NCI-H446 (cell line): ENCODE data around the gene PWP1.

Source experiments
- DNase-seq, 2 experiments: peaks; one replicate each; lab custom pipeline; 2025; lab: John Stamatoyannopoulos, UW

PWP1 gene

GRCh38 chr12:107685360-107686248 is at the start of gene PWP1:
Gene PWP1, plus strand, starts transcription at chr12:107685799. Its CDS starts 101 bp downstream, at chr12:107685900.
- DNase-seq, result peak; percentile 85 to 95

DNA sequence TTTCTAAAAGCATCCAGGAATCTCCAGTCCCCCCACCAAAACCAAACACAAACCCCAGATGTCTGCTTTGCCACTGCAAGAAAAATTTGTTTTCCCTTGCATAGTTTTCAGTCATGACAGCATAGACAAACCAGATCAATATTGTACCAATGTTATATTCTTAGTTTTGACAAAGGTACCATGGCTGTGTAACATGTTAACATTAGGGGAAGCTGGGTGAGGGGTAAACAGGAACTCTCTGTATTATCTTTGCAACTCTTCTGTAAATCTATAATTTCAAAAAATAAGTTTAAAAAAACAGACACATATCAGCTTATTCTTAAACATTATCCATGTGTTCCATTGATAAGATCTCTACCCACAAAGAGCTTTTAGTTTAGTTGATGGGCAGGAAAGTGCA is 44.4 kb upstream of the PWP1 start:
- DNase-seq, result no peak

DNA sequence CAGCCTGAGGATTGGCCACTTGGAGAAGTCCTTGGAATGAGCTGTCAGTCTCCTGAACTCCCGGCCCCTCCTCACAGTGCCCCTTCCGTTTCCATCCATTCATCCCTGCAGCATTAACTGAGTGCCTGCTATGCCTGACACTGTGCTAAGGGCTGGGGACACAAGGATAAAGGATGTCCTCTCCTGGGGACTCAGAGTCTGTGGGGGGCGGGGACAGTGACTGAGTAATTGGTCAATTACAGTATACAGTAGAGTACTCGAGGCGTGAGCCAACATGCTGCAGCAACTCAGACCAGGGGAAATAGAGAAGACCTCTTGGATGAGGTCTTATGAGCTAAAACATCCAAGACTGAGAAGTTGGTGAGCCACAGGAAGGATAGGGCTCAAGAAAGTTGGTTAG is 43.4 kb upstream of the PWP1 start:
- DNase-seq, result no peak

DNA sequence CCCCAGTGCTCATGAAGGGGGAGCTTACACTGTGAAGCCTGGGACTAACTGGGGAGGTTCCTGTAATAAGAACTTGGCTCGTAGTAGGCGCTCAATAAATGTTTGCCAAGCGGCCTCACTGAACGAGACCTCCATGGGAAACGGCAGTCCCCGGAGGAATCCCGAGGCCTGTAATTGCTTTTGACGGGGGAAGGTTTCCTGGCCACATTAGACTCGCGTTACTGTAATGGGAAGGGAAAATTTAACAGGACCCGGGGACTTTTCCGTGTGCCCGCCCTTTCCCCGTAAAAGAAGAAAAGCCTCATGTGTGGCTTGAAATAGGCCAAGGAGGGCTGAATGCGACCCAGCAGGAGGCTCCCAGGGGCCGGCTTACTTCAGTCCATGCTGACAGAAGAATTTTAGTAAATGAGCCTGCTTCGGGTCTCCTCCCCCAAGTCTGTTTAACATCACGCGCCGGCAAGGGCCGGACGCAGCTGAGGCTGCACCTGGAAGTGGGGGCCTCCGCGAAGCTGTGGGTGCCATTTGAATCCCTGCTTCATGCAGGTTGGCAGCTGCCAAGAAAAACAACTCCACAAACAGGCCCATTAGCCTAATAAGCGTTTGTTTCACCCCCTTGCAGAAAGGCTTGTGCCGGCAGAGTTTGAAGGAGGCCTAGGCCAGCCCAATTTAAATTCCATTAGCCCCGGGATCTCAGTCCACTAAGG is 39.8 kb upstream of the PWP1 start:
- no peak for DNase-seq

DNA sequence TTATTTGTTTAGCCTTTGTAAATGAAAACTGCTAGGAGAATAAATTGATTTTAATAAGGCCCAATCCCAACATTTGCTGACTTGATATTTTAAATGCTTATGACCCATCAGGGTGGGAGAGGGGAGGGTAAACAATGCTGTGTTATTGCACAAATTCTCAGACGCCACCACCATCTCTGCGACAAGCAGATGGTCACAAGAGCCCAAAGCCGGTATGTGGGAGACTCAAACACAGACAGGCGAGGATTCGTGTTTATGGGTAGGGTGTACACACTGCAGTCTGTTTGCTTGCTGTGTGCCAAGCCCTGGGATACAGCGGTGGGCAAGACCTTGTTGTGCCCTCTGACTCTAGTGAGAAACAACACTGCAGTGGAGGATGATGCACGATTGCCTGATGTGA is 39.2 kb upstream of the PWP1 start:
- DNase-seq, result no peak

DNA sequence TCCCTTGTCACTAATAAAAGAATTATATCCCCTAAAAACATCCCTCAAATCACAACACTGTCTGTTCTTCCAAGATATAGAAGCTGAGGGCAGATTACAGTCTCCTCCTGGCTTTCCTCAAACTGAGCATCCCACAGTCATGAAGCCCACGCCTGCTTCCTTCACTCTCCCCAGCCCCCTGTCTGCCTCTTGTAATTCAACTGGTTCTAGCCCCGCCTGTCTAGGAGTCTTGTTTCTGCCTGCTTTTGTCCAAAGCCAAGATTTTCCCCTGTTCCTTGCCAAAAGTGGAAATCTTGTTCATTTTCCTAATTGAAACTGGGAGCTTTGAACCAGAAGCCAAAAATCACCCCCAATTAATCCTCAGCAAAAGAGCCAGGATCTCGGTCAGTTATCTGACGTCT is 35.9 kb upstream of the PWP1 start:
- peak in 1 of 2 experiments; percentile 12 for DNase-seq

- no peak for DNase-seq
Measured at GRCh38 chr12:107650977-107651376, 34.6 kb upstream of the PWP1 start.

GRCh38 chr12:107651571-107652449 is 33.8 kb upstream of the PWP1 start:
- DNase-seq, result no peak

GRCh38 chr12:107653519-107653918 is 32.1 kb upstream of the PWP1 start:
- DNase-seq, result no peak

- no peak for DNase-seq
Measured at GRCh38 chr12:107654873-107655272, 30.7 kb upstream of the PWP1 start.

GRCh38 chr12:107655281-107656065 is 30.1 kb upstream of the PWP1 start:
- DNase-seq, result no peak

- no peak for DNase-seq
Measured at GRCh38 chr12:107656302-107656701, 29.3 kb upstream of the PWP1 start.

DNA sequence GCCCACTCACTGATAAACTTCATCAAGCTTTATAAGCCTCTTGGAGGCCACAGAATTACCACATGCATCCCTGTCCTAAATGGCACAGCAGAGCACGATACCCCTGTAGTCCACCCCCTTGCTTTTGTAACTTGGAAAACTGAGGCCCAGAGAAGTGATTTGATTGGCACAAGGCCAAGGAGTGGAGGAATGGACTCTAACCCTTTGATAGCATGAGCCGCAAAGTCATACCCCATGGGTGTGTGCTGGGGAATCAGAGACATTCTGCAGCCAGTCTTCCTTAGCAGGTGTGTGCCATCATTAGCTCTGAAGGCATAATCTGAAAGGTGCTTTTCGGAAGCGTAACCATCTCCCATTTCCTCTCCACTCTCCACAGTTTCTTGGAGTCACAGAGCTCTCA is 28.5 kb upstream of the PWP1 start:
- no peak for DNase-seq

DNA sequence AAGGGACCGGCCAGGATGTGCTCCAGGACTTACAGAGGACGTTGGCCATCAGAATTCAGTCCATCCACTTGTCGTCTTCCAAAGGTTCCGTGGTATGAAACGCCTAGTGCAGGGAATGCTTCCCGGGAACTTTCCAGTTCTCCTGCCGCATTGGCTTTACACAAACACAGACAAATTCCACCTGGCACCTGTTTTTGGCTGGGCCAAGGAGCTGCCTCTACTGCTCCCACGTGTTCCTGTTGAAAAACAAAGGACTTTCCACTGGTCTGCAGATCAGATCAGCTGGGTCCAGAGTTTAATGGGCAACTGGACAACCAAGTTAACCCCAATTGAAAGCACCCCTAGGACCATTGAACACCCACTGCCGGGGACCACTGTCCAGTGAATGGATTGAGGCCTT is 28.0 kb upstream of the PWP1 start:
- no peak for DNase-seq

- no peak for DNase-seq
Measured at GRCh38 chr12:107660235-107660634, 25.4 kb upstream of the PWP1 start.

DNA sequence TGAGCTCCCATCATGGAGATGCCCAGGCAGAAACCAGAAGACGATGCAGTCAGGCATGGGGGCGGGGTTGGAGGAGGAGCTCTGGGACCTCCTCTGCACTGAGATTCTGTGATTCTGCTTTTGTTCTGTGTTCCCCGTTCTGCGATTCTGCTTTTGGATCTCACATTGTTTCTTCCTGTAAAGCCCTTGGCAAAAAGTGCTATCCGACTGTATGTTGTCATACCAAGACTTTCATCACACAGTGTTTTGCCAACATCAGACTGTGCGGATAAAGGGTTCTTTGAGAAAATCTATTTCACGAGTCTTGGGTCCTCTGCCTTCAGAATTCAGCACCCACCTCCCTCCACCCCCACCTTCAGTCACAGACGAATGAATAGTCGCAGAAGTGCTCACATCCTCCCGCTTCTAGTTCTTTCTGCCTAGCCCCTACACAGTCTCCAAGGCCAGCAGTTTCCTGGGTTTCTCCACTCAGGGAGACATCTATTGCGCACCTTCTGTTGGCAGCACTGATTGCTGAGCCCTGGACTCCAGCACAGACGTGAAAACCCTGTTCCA is 24.7 kb upstream of the PWP1 start:
- DNase-seq, result no peak

DNA sequence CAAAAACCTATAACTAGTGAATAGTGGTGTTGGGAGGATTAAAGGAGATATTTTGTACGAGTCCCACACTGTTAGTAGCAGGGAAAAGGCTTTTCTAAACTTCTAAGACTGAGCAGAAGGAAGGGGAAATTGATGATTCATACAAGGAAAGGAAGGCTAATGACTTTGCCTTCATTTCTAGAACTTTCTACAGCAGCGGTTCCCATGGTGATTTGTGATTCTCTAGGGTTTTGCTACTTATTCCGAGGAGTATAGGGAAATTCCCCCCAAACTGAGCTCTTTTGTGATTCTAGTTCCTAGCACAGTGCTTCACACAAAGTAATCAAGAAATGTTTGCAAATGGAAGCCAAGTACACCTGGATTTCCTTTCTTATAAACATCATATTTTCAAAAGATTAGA is 23.8 kb upstream of the PWP1 start:
- DNase-seq, result no peak

- DNase-seq, result no peak
Measured at GRCh38 chr12:107662484-107662883, 23.1 kb upstream of the PWP1 start.

GRCh38 chr12:107663277-107663676 is 22.3 kb upstream of the PWP1 start:
- DNase-seq, result no peak

DNA sequence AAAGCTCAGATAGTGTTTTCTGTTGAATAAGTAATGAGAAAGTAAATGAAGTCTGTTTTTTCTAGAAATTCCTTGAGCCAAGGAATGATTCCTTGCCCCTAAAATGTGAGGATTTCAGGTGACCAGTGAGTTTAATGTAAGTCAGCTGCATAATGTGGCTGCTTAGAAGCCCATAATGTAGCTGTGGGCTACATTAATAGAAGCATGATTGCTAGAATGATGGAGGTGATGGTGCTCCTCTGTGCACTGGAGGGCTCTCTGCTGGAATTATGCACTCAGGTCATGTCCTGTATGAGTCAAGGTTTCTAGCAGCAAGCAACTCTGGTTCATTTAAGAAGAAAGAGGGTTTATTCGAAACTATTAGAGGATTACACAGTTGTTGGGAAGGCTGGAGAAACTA is 19.6 kb upstream of the PWP1 start:
- DNase-seq, result no peak

- DNase-seq, result no peak
Measured at GRCh38 chr12:107667464-107667863, 18.1 kb upstream of the PWP1 start.
